HCT116 (cell line): ENCODE measurements around the gene DOCK3. TPM values are rescaled to one million over a fixed set of nuclear protein-coding genes. Genes with fewer than 3 reads are reported as not detected.

Source experiments
- ATAC-seq: fragments of 200-7000 bp; cut with Tn5 transposase; 2 replicates; pipeline ENCODE4 v1.9.1; 2020; ENCODE audit warnings: mild to moderate bottlenecking, moderate library complexity
- BruUV-seq: library from RNA; stranded (reverse); fragments of 400-500 nt; replicated peaks from 2 replicates; lab custom pipeline; 2021; lab: Mats Ljungman, UMichigan
- CTCF ChIA-PET: fragments of 300-600 bp; sonication (Branson Sonifier 250); formaldehyde crosslinking; loops from one replicate; lab custom pipeline; 2021; ENCODE audit warnings: antibody characterized with exemption; lab: Charles Lee
- POLR2A ChIA-PET: fragments of 300-600, 350-600 bp; sonication (Branson Sonifier 250); formaldehyde crosslinking; loops from one replicate; lab custom pipeline; 2021; ENCODE audit warnings: antibody characterized with exemption; lab: Charles Lee
- RAD21 ChIA-PET, 2 experiments: fragments of 300-600 bp; sonication (Branson Sonifier 250); formaldehyde crosslinking; loops; one replicate each; lab custom pipeline; 2023; ENCODE audit warnings: low total read pairs in 2 of 2; ENCODE audit not compliant: uncharacterized antibody in 2 of 2, unreplicated experiment in 2 of 2, low non-redundant PET in 1 of 2; lab: Charles Lee
- DNase-seq: peaks from one replicate; pipeline ENCODE4 v3.0.0-alpha.2; 2010; ENCODE audit warnings: low read depth, low spot score
- H2AFZ ChIP-seq: fragments of 200-600 bp; shearing (Covaris generic), sonication (generic); 2 replicates; pipeline ENCODE4 v1.6.1; 2017; ENCODE audit warnings: low read depth, mixed run types, mixed read lengths, antibody characterized with exemption, low read length; ENCODE audit not compliant: poor library complexity, severe bottlenecking
- H3K27ac ChIP-seq: 2 replicates; pipeline ENCODE4 v1.5.1; 2012; ENCODE audit warnings: low read depth, low read length
- H3K27me3 ChIP-seq: fragments of 200-600 bp; sonication (generic); 2 replicates; pipeline ENCODE4 v1.6.1; 2016; ENCODE audit warnings: mixed run types, low read length, mixed read lengths; ENCODE audit not compliant: insufficient read depth
- H3K36me3 ChIP-seq, 2 experiments: fragments of 200-500 bp in 1 of 2; fragments of 200-600 bp in 1 of 2; sonication (Bioruptor generic) in 1 of 2; sonication (generic) in 1 of 2; 2 replicates each; pipeline versions ENCODE4 v1.5.1 to v1.6.1; 2014 to 2016; ENCODE audit warnings: low read length in 2 of 2, inconsistent platforms in 1 of 2, mixed read lengths in 1 of 2, mixed run types in 1 of 2; ENCODE audit not compliant: insufficient read depth in 2 of 2, control insufficient read depth in 1 of 2
- H3K4me1 ChIP-seq, 2 experiments: fragments of 200-600 bp in 1 of 2; sonication (generic) in 1 of 2; 2 replicates each; pipeline versions ENCODE4 v1.5.1 to v1.6.1; 2012 to 2017; ENCODE audit warnings: low read length in 2 of 2, inconsistent platforms in 1 of 2, mild to moderate bottlenecking in 1 of 2, mixed read lengths in 1 of 2, mixed run types in 1 of 2, moderate library complexity in 1 of 2; ENCODE audit not compliant: insufficient read depth in 2 of 2, control insufficient read depth in 1 of 2
- H3K4me2 ChIP-seq: fragments of 200-600 bp; sonication (generic); 2 replicates; pipeline ENCODE4 v1.6.1; 2017; ENCODE audit warnings: mixed run types, low read length, mixed read lengths
- H3K4me3 ChIP-seq, 2 experiments: fragments of 200-600 bp in 1 of 2; sonication (generic) in 1 of 2; replicated peaks in 1 of 2; 2 replicates each; pipeline ENCODE4 v1.5.1; 2011 to 2016; ENCODE audit warnings: low read length in 2 of 2, control low read depth in 1 of 2, low read depth in 1 of 2, mild to moderate bottlenecking in 1 of 2, mixed read lengths in 1 of 2, mixed run types in 1 of 2
- H3K79me2 ChIP-seq: fragments of 200-600 bp; sonication (generic); 2 replicates; pipeline ENCODE4 v1.6.1; 2017; ENCODE audit warnings: mild to moderate bottlenecking, mixed run types, low read length, moderate library complexity, mixed read lengths; ENCODE audit not compliant: insufficient read depth
- H3K9ac ChIP-seq: fragments of 200-600 bp; sonication (generic); 2 replicates; pipeline ENCODE4 v1.6.1; 2016; ENCODE audit warnings: low read length, mixed read lengths
- H3K9me2 ChIP-seq: fragments of 200-600 bp; sonication (generic), shearing (Covaris generic); 2 replicates; pipeline ENCODE4 v1.6.1; 2017; ENCODE audit warnings: mixed run types, mild to moderate bottlenecking, moderate library complexity; ENCODE audit not compliant: insufficient read depth
- H3K9me3 ChIP-seq, 2 experiments: fragments of 200-500 bp in 1 of 2; fragments of 200-600 bp in 1 of 2; sonication (Bioruptor generic) in 1 of 2; sonication (generic) in 1 of 2; 2 replicates each; pipeline ENCODE4 v1.6.1; 2014 to 2017; ENCODE audit warnings: low read length in 2 of 2, mixed read lengths in 2 of 2, inconsistent platforms in 1 of 2, low read depth in 1 of 2, mild to moderate bottlenecking in 1 of 2, mixed run types in 1 of 2, moderate library complexity in 1 of 2; ENCODE audit not compliant: control insufficient read depth in 1 of 2, insufficient read depth in 1 of 2
- H4K20me1 ChIP-seq: fragments of 200-600 bp; sonication (generic), shearing (Covaris generic); 2 replicates; pipeline ENCODE4 v1.6.1; 2017; ENCODE audit warnings: mixed run types, mild to moderate bottlenecking, moderate library complexity; ENCODE audit not compliant: insufficient read depth
- ATF3 ChIP-seq: IDR thresholded peaks from 2 replicates; pipeline ENCODE4 v1.6.1; 2012
- CEBPB ChIP-seq: IDR thresholded peaks from 2 replicates; pipeline ENCODE4 v1.6.1; 2012; ENCODE audit warnings: low read depth
- CTCF ChIP-seq, 3 experiments: fragments of 200-600 bp in 1 of 3; sonication (generic) in 1 of 3; IDR thresholded peaks in 2 of 3; conservative IDR thresholded peaks in 1 of 3; 2 replicates each; pipeline ENCODE4 v1.5.1; 2012 to 2017; ENCODE audit warnings: low read depth in 2 of 3, low read length in 2 of 3, antibody characterized with exemption in 1 of 3, borderline replicate concordance in 1 of 3, control low read depth in 1 of 3, mild to moderate bottlenecking in 1 of 3, mixed read lengths in 1 of 3, mixed run types in 1 of 3, moderate library complexity in 1 of 3; ENCODE audit not compliant: insufficient read depth in 1 of 3
- EZH2 ChIP-seq: fragments of 200-600 bp; sonication (generic); IDR thresholded peaks from 2 replicates; pipeline ENCODE4 v1.6.1; 2017; ENCODE audit warnings: antibody characterized with exemption, mixed run types
- EZH2phosphoT487 ChIP-seq: fragments of 200-600 bp; IDR thresholded peaks from 2 replicates; pipeline ENCODE4 v1.6.1; 2018; ENCODE audit warnings: antibody characterized with exemption, borderline replicate concordance
- JUND ChIP-seq: IDR thresholded peaks from 2 replicates; pipeline ENCODE4 v1.6.1; 2012
- POLR2AphosphoS5 ChIP-seq: IDR thresholded peaks from 2 replicates; pipeline ENCODE4 v1.6.1; 2011; ENCODE audit warnings: mild to moderate bottlenecking, low read depth, low read length, moderate library complexity
- RAD21 ChIP-seq: IDR thresholded peaks from 2 replicates; pipeline ENCODE4 v1.6.1; 2012; ENCODE audit warnings: low read depth, mild to moderate bottlenecking
- REST ChIP-seq: IDR thresholded peaks from 2 replicates; pipeline ENCODE4 v1.6.1; 2012; ENCODE audit warnings: low read depth
- SIN3A ChIP-seq: IDR thresholded peaks from 2 replicates; pipeline ENCODE4 v1.6.1; 2012; ENCODE audit warnings: low read depth
- SRF ChIP-seq: IDR thresholded peaks from 2 replicates; pipeline ENCODE4 v1.6.1; 2012; ENCODE audit warnings: low read depth
- YY1 ChIP-seq: IDR thresholded peaks from 2 replicates; pipeline ENCODE4 v1.6.1; 2011; ENCODE audit warnings: low read length, low read depth, moderate library complexity, mild to moderate bottlenecking; ENCODE audit not compliant: insufficient replicate concordance; ENCODE audit errors: extremely low read depth
- ZBTB33 ChIP-seq: IDR thresholded peaks from 2 replicates; pipeline ENCODE4 v1.6.1; 2011; ENCODE audit warnings: mild to moderate bottlenecking, low read length, moderate library complexity; ENCODE audit not compliant: insufficient replicate concordance; ENCODE audit errors: extremely low read depth
- ZFX ChIP-seq: fragments of 450-650 bp; IDR thresholded peaks from 2 replicates; pipeline ENCODE4 v1.6.1; 2017
- ZNF274 ChIP-seq: fragments of 200-500 bp; sonication (Bioruptor generic); IDR thresholded peaks from 2 replicates; pipeline ENCODE4 v1.6.1; 2014; ENCODE audit warnings: mild to moderate bottlenecking, low read depth, low read length, inconsistent platforms
- intact Hi-C: fragments of 100-400 bp; cut with micrococcal nuclease; formaldehyde crosslinking; loops from 2 replicates; pipeline ENCODE4 v1.10.0; 2022
- total RNA-seq: library from RNA; stranded (reverse); gene quantifications from one replicate; pipeline ENCODE4 v1.2.1, GENCODE V29; 2021; ENCODE audit not compliant: unreplicated experiment

The DOCK3 gene
- total RNA-seq, 1 experiment from 2014 or later: 4.2 TPM

- Histone ChIP-seq H3K9ac (no peak overlapping the region), H3K9me3 (no peaks in the 10 kb centered on the region), H3K27me3 (no peaks in the 10 kb centered on the region), H3K79me2 (no peaks in the 10 kb centered on the region), H4K20me1 (no peaks in the 10 kb centered on the region), H3K9me2 (no peaks in the 10 kb centered on the region), H3K4me1 (no peaks in the 10 kb centered on the region), H2AFZ (no peak overlapping the region), H3K27ac (no peak overlapping the region), H3K36me3 (no peaks in the 10 kb centered on the region), H3K4me3 (no peak overlapping the region), H3K4me2 (no peak overlapping the region)
- POLR2A ChIA-PET: no interaction called here
- intact Hi-C loops: no loop called here
- CTCF ChIA-PET: no interaction called here
- no peak for ATAC-seq
- RAD21 ChIA-PET: no interaction called here
- DNase-seq: no peak
- BruUV-seq: no TSS peak
- TF ChIP-seq RAD21 (no peak), SIN3A (no peak), REST (no peak), EZH2 (no peak), ZBTB33 (no peak), EZH2phosphoT487 (no peak), ZNF274 (no peak), CEBPB (no peak), CTCF (IDR thresholded peaks at IDR 0.05 in 2 of 3, conservative IDR thresholded peaks at IDR 0.05 in 1 of 3; ENCODE audit: borderline replicate concordance in 1 of 3, insufficient read depth in 1 of 3, low read depth in 2 of 3, low read length in 2 of 3) (no peak), POLR2AphosphoS5 (no peak), ATF3 (no peak), JUND (no peak), SRF (no peak), ZFX (no peak), YY1 (no peak)
Observed at GRCh38 chr3:51280176-51280575, 605.4 kb downstream of the DOCK3 start.
